GM12891 (cell line): ENCODE data around the gene SPC24.
"Not testable (repeated sequence)": the region's sequence is repeated elsewhere in the genome, so short reads cannot be mapped to it uniquely, and the experiment has no call there.

Source experiments
- DNase-seq: peaks from one replicate; pipeline ENCODE4 v3.0.0; 2011; ENCODE audit warnings: low spot score; ENCODE audit not compliant: insufficient read length
- FAIRE-seq: peaks from 2 replicates; lab custom pipeline; 2011; peaks lifted over from hg19 to GRCh38; lab: Jason Lieb, UNC
- PAX5 ChIP-seq: IDR thresholded peaks from 2 replicates; pipeline ENCODE4 v1.6.1; 2011; ENCODE audit warnings: low read length, moderate library complexity, mild to moderate bottlenecking; ENCODE audit not compliant: insufficient read depth, severe bottlenecking
- POLR2A ChIP-seq: IDR thresholded peaks from 2 replicates; pipeline ENCODE4 v1.6.1; 2011; ENCODE audit warnings: low read depth, low read length, control low read depth
- POLR2AphosphoS5 ChIP-seq: IDR thresholded peaks from 2 replicates; pipeline ENCODE4 v1.6.1; 2011; ENCODE audit warnings: low read depth, low read length, control low read depth
- POU2F2 ChIP-seq: IDR thresholded peaks from 2 replicates; pipeline ENCODE4 v1.6.1; 2011; ENCODE audit warnings: low read depth, mild to moderate bottlenecking, control low read depth, low read length, moderate library complexity
- SPI1 ChIP-seq: IDR thresholded peaks from 2 replicates; pipeline ENCODE4 v1.6.1; 2011; ENCODE audit warnings: low read depth, low read length, control low read depth
- TAF1 ChIP-seq: IDR thresholded peaks from 2 replicates; pipeline ENCODE4 v1.6.1; 2011; ENCODE audit warnings: low read depth, low read length, control low read depth

SPC24 gene

GRCh38 chr19:11192957-11193939 is 37.7 kb upstream of the SPC24 start:
- DNase-seq: no peak
- TF ChIP-seq POLR2A: no peak
- no peak for TF ChIP-seq TAF1
- no peak for TF ChIP-seq POLR2AphosphoS5
- TF ChIP-seq PAX5: no peak
- no peak for TF ChIP-seq SPI1
- no peak for TF ChIP-seq POU2F2
- FAIRE-seq: no peak

GRCh38 chr19:11191934-11192333 is 36.4 kb upstream of the SPC24 start:
- no peak for DNase-seq
- TF ChIP-seq PAX5: peak; percentile 64
- no peak for TF ChIP-seq POLR2A
- FAIRE-seq: peak; percentile 47

- TF ChIP-seq TAF1: no peak
- no peak for TF ChIP-seq POU2F2
- no peak for TF ChIP-seq SPI1
- TF ChIP-seq POLR2A: no peak
- TF ChIP-seq POLR2AphosphoS5: no peak
- no peak for TF ChIP-seq PAX5
- FAIRE-seq (no peak), DNase-seq (no peak)
Measured at GRCh38 chr19:11191273-11191755, 35.7 kb upstream of the SPC24 start.

GRCh38 chr19:11190501-11190900 is 34.9 kb upstream of the SPC24 start:
- no peak for DNase-seq
- TF ChIP-seq POU2F2: no peak
- no peak for TF ChIP-seq PAX5
- TF ChIP-seq POLR2AphosphoS5: no peak
- TF ChIP-seq POLR2A: no peak
- TF ChIP-seq TAF1: no peak
- TF ChIP-seq SPI1: no peak
- FAIRE-seq: peak; percentile 20

- TF ChIP-seq TAF1 (no peak), PAX5 (no peak), POLR2A (no peak), POLR2AphosphoS5 (no peak), SPI1 (no peak), POU2F2 (no peak)
- no peak for DNase-seq
- FAIRE-seq: no peak
Measured at GRCh38 chr19:11187441-11187840, 31.9 kb upstream of the SPC24 start.

- TF ChIP-seq POU2F2 (no peak), TAF1 (no peak), PAX5 (no peak)
- DNase-seq: no peak
- no peak for FAIRE-seq
Measured at GRCh38 chr19:11182994-11183393, 27.4 kb upstream of the SPC24 start.

- no peak for FAIRE-seq
- TF ChIP-seq POLR2AphosphoS5 (no peak), SPI1 (no peak), POLR2A (no peak), POU2F2 (no peak), PAX5 (no peak), TAF1 (no peak)
- no peak for DNase-seq
Measured at GRCh38 chr19:11181488-11181887, 25.9 kb upstream of the SPC24 start.

- not testable (repeated sequence) for FAIRE-seq, DNase-seq
Measured at GRCh38 chr19:11180975-11181374, 25.4 kb upstream of the SPC24 start.

GRCh38 chr19:11180346-11180745 is 24.8 kb upstream of the SPC24 start:
- no peak for FAIRE-seq
- DNase-seq: no peak
- TF ChIP-seq PAX5 (no peak), TAF1 (no peak), POLR2AphosphoS5 (no peak), SPI1 (no peak), POLR2A (no peak), POU2F2 (no peak)

- DNase-seq (no peak), FAIRE-seq (peak; percentile 81)
- TF ChIP-seq POLR2AphosphoS5 (0 out of 2 replicates have a peak, but pooled peaks have one; percentile 49), PAX5 (no peak), SPI1 (no peak), POU2F2 (no peak; the same call in 1 of the 2 replicates)
Measured at GRCh38 chr19:11179716-11180297, 24.2 kb upstream of the SPC24 start.

- not testable (repeated sequence) for DNase-seq, FAIRE-seq
Measured at GRCh38 chr19:11179145-11179465, 23.5 kb upstream of the SPC24 start.
